ENCODE measurements around the gene ECI1.
"Not testable (repeated sequence)": the region's sequence is repeated elsewhere in the genome, so short reads cannot be mapped to it uniquely, and the experiment has no call there.

Gene ECI1

GRCh38 chr16:2209258-2210008, 42.0 kb downstream of the ECI1 start:
- ATAC-seq (ENCODE audit: low read depth): no peak
- H3K36me3 Mint-ChIP-seq: peaks cover 13% of the 10 kb centered on the region
- no peak overlapping the region for H3K27ac Mint-ChIP-seq
- H3K9me3 Mint-ChIP-seq: no peaks in the 10 kb centered on the region
- no peak for DNase-seq (ENCODE audit: low spot score in 2 of 2)
- peaks cover 19% of the 10 kb centered on the region for H3K4me1 Mint-ChIP-seq
- no peaks in the 10 kb centered on the region for H3K27me3 Mint-ChIP-seq
- no peak overlapping the region for H3K4me3 Mint-ChIP-seq

- H3K27ac Mint-ChIP-seq: no peak overlapping the region
- no peaks in the 10 kb centered on the region for H3K27me3 Mint-ChIP-seq
- H3K36me3 Mint-ChIP-seq: peaks cover 13% of the 10 kb centered on the region
- H3K4me3 Mint-ChIP-seq: no peak overlapping the region
- peaks cover 21% of the 10 kb centered on the region for H3K4me1 Mint-ChIP-seq
- DNase-seq (ENCODE audit: low spot score in 2 of 2): no peak
- no peak for ATAC-seq (ENCODE audit: low read depth)
- H3K9me3 Mint-ChIP-seq: no peaks in the 10 kb centered on the region
These were observed 42.6 kb downstream of the ECI1 start for GRCh38 chr16:2208772-2209171.

- ATAC-seq (ENCODE audit: low read depth): no peak
These were observed 43.1 kb downstream of the ECI1 start for GRCh38 chr16:2208308-2208707.

GRCh38 chr16:2207872-2208271, 43.5 kb downstream of the ECI1 start:
- ATAC-seq (ENCODE audit: low read depth) (no peak), DNase-seq (ENCODE audit: low spot score in 2 of 2) (no peak)
- H3K27me3 Mint-ChIP-seq: no peaks in the 10 kb centered on the region
- peak overlapping the region; percentile 13 for H3K27ac Mint-ChIP-seq
- H3K4me1 Mint-ChIP-seq: peaks cover 23% of the 10 kb centered on the region
- H3K4me3 Mint-ChIP-seq: peak overlapping the region; percentile 46
- H3K9me3 Mint-ChIP-seq: no peaks in the 10 kb centered on the region
- peaks cover 11% of the 10 kb centered on the region for H3K36me3 Mint-ChIP-seq

More at GRCh38 chr16:2208308-2208707, 43.1 kb downstream of the ECI1 start:
- peaks cover 12% of the 10 kb centered on the region for H3K36me3 Mint-ChIP-seq
- no peaks in the 10 kb centered on the region for H3K27me3 Mint-ChIP-seq
- DNase-seq (ENCODE audit: low spot score in 2 of 2): no peak
- H3K27ac Mint-ChIP-seq: no peak overlapping the region
- H3K9me3 Mint-ChIP-seq: no peaks in the 10 kb centered on the region
- peaks cover 23% of the 10 kb centered on the region for H3K4me1 Mint-ChIP-seq
- no peak overlapping the region for H3K4me3 Mint-ChIP-seq

- Mint-ChIP-seq H3K36me3 (peaks cover 11% of the 10 kb centered on the region), H3K4me1 (peaks cover 23% of the 10 kb centered on the region), H3K27ac (no peak overlapping the region), H3K4me3 (no peak overlapping the region), H3K27me3 (no peaks in the 10 kb centered on the region), H3K9me3 (no peaks in the 10 kb centered on the region)
- DNase-seq (ENCODE audit: low spot score in 2 of 2) (no peak), ATAC-seq (ENCODE audit: low read depth) (no peak)
These were observed 44.5 kb downstream of the ECI1 start for GRCh38 chr16:2206780-2207433.

GRCh38 chr16:2206420-2206779, 45.0 kb downstream of the ECI1 start:
- ATAC-seq (ENCODE audit: low read depth): no peak
- H3K4me3 Mint-ChIP-seq: peak overlapping the region; percentile 91

GRCh38 chr16:2205967-2206313, 45.4 kb downstream of the ECI1 start:
- Mint-ChIP-seq H3K4me3 (peak overlapping the region; percentile 91), H3K9me3 (no peaks in the 10 kb centered on the region), H3K36me3 (peaks cover 11% of the 10 kb centered on the region), H3K27me3 (no peaks in the 10 kb centered on the region), H3K4me1 (peaks cover 21% of the 10 kb centered on the region), H3K27ac (peak overlapping the region; percentile 91)
- ATAC-seq (ENCODE audit: low read depth) (no peak), DNase-seq (ENCODE audit: low spot score in 2 of 2) (no peak)

More at GRCh38 chr16:2206420-2206779, 45.0 kb downstream of the ECI1 start:
- H3K27ac Mint-ChIP-seq: peak overlapping the region; percentile 91
- peaks cover 21% of the 10 kb centered on the region for H3K4me1 Mint-ChIP-seq
- H3K27me3 Mint-ChIP-seq: no peaks in the 10 kb centered on the region
- H3K36me3 Mint-ChIP-seq: peaks cover 11% of the 10 kb centered on the region
- DNase-seq (ENCODE audit: low spot score in 2 of 2): no peak
- no peaks in the 10 kb centered on the region for H3K9me3 Mint-ChIP-seq

- Mint-ChIP-seq H3K36me3 (peaks cover 11% of the 10 kb centered on the region), H3K27ac (peak within 1 kb of the TSS; percentile 91), H3K27me3 (no peaks in the 10 kb centered on the region), H3K9me3 (no peaks in the 10 kb centered on the region), H3K4me3 (peak within 1 kb of the TSS; percentile 91), H3K4me1 (peaks cover 21% of the 10 kb centered on the region)
- DNase-seq (ENCODE audit: low spot score in 2 of 2) (peak; percentile 95 to 96), ATAC-seq (ENCODE audit: low read depth) (peak; percentile 81)
These were observed 46.1 kb downstream of the ECI1 start, which contains the start of gene MLST8 for GRCh38 chr16:2205104-2205966. Gene MLST8 (plus strand): TSS chr16:2205454. CDS start chr16:2206086, 632 bp downstream.

- DNase-seq (ENCODE audit: low spot score in 2 of 2): no peak
These were observed 46.8 kb downstream of the ECI1 start for GRCh38 chr16:2204416-2205103.

GRCh38 chr16:2203119-2203688, 48.2 kb downstream of the ECI1 start:
- Mint-ChIP-seq H3K27ac (peak overlapping the region; percentile 43), H3K4me1 (peaks cover 21% of the 10 kb centered on the region), H3K4me3 (peak overlapping the region; percentile 52)
- not testable (repeated sequence) for H3K9me3 Mint-ChIP-seq; H3K27me3 Mint-ChIP-seq; H3K36me3 Mint-ChIP-seq; ATAC-seq (ENCODE audit: low read depth); DNase-seq (ENCODE audit: low spot score in 2 of 2)

More at GRCh38 chr16:2204416-2205103, 46.8 kb downstream of the ECI1 start:
- ATAC-seq (ENCODE audit: low read depth): no peak
- H3K27ac Mint-ChIP-seq: peak overlapping the region; percentile 91
- H3K36me3 Mint-ChIP-seq: peaks cover 11% of the 10 kb centered on the region
- peaks cover 21% of the 10 kb centered on the region for H3K4me1 Mint-ChIP-seq
- H3K9me3 Mint-ChIP-seq: no peaks in the 10 kb centered on the region
- no peaks in the 10 kb centered on the region for H3K27me3 Mint-ChIP-seq
- H3K4me3 Mint-ChIP-seq: peak overlapping the region; percentile 91

- Mint-ChIP-seq H3K27me3 (peaks cover 5% of the 10 kb centered on the region), H3K36me3 (no peaks in the 10 kb centered on the region), H3K27ac (no peak overlapping the region)
These were observed 51.1 kb downstream of the ECI1 start for GRCh38 chr16:2200313-2200712.

GRCh38 chr16:2199621-2200139, 51.7 kb downstream of the ECI1 start:
- Mint-ChIP-seq H3K27me3 (peaks cover 9% of the 10 kb centered on the region), H3K4me1 (peaks cover 16% of the 10 kb centered on the region), H3K36me3 (no peaks in the 10 kb centered on the region), H3K27ac (no peak overlapping the region), H3K9me3 (no peaks in the 10 kb centered on the region), H3K4me3 (no peak overlapping the region)
- ATAC-seq (ENCODE audit: low read depth) (no peak), DNase-seq (ENCODE audit: low spot score in 2 of 2) (no peak)

More at GRCh38 chr16:2200313-2200712, 51.1 kb downstream of the ECI1 start:
- Mint-ChIP-seq H3K4me1 (peaks cover 13% of the 10 kb centered on the region), H3K4me3 (no peak overlapping the region), H3K9me3 (no peaks in the 10 kb centered on the region)
- DNase-seq (ENCODE audit: low spot score in 2 of 2) (no peak), ATAC-seq (ENCODE audit: low read depth) (no peak)

- peaks cover 12% of the 10 kb centered on the region for H3K4me1 Mint-ChIP-seq
- H3K4me3 Mint-ChIP-seq: no peak overlapping the region
- H3K27me3 Mint-ChIP-seq: peaks cover 10% of the 10 kb centered on the region
- DNase-seq (ENCODE audit: low spot score in 2 of 2): no peak
- H3K36me3 Mint-ChIP-seq: no peaks in the 10 kb centered on the region
- H3K27ac Mint-ChIP-seq: no peak overlapping the region
- ATAC-seq (ENCODE audit: low read depth): no peak
- H3K9me3 Mint-ChIP-seq: no peaks in the 10 kb centered on the region
These were observed 52.3 kb downstream of the ECI1 start for GRCh38 chr16:2199095-2199494.

Measured in memory B cell (primary cell).